Measurements from ENCODE around the gene GNAQ. TPM values are rescaled to one million over a fixed set of nuclear protein-coding genes. Genes with fewer than 3 reads are reported as not detected.
A peak's percentile ranks its signal among the peaks of the same experiment; 100 is the strongest.

Gene GNAQ
- total RNA-seq, 1 experiment from 2014 or later: 0.51 TPM

- Histone ChIP-seq H3K4me2 (ENCODE audit: low read length) (no peak overlapping the region), H3K27ac (ENCODE audit: low read length) (no peak overlapping the region), H2AFZ (ENCODE audit: low read length) (no peak overlapping the region), H3K36me3 (ENCODE audit: low read depth, low read length) (no peaks in the 10 kb centered on the region), H3K27me3 (ENCODE audit: low read length) (no peaks in the 10 kb centered on the region), H3K9me2 (replicated peaks; ENCODE audit: low read length) (no peaks in the 10 kb centered on the region), H3K79me2 (ENCODE audit: low read length) (no peaks in the 10 kb centered on the region), H4K20me1 (ENCODE audit: low read length) (no peaks in the 10 kb centered on the region), H3K4me1 (ENCODE audit: insufficient read depth, low read length) (peaks cover 7% of the 10 kb centered on the region), H3K9ac (ENCODE audit: low read length) (no peak overlapping the region), H3K9me3 (ENCODE audit: low read length) (no peaks in the 10 kb centered on the region), H3F3A (ENCODE audit: low read length, unreplicated experiment) (no peaks in the 10 kb centered on the region), H3K4me3 (ENCODE audit: low read length) (no peak overlapping the region)
- ATAC-seq (no peak), DNase-seq (no peak)
- TF ChIP-seq EZH2 (IDR thresholded peaks at IDR 0.05; ENCODE audit: low read length, unreplicated experiment): no peak
- TF ChIP-seq, protein P1, sequence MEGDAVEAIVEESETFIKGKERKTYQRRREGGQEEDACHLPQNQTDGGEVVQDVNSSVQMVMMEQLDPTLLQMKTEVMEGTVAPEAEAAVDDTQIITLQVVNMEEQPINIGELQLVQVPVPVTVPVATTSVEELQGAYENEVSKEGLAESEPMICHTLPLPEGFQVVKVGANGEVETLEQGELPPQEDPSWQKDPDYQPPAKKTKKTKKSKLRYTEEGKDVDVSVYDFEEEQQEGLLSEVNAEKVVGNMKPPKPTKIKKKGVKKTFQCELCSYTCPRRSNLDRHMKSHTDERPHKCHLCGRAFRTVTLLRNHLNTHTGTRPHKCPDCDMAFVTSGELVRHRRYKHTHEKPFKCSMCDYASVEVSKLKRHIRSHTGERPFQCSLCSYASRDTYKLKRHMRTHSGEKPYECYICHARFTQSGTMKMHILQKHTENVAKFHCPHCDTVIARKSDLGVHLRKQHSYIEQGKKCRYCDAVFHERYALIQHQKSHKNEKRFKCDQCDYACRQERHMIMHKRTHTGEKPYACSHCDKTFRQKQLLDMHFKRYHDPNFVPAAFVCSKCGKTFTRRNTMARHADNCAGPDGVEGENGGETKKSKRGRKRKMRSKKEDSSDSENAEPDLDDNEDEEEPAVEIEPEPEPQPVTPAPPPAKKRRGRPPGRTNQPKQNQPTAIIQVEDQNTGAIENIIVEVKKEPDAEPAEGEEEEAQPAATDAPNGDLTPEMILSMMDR (conservative IDR thresholded peaks at IDR 0.05; ENCODE audit: low read depth, low read length): no peak
- no peak for TF ChIP-seq EZH2phosphoT487 (IDR thresholded peaks at IDR 0.05; ENCODE audit: borderline replicate concordance, low read length)
- no TSS peak for BruUV-seq (replicated peaks)
- ChIA-PET POLR2A (ENCODE audit: unreplicated experiment) (no interaction called here), CTCF (no interaction called here)
- intact Hi-C loops (cut with micrococcal nuclease): loop anchor here (5.0 kb wide), 1 partner anchor 45 kb away; no protein-coding TSS in a partner anchor
These were observed 279.1 kb downstream of the GNAQ start for GRCh38 chr9:77752554-77752953.

DNA sequence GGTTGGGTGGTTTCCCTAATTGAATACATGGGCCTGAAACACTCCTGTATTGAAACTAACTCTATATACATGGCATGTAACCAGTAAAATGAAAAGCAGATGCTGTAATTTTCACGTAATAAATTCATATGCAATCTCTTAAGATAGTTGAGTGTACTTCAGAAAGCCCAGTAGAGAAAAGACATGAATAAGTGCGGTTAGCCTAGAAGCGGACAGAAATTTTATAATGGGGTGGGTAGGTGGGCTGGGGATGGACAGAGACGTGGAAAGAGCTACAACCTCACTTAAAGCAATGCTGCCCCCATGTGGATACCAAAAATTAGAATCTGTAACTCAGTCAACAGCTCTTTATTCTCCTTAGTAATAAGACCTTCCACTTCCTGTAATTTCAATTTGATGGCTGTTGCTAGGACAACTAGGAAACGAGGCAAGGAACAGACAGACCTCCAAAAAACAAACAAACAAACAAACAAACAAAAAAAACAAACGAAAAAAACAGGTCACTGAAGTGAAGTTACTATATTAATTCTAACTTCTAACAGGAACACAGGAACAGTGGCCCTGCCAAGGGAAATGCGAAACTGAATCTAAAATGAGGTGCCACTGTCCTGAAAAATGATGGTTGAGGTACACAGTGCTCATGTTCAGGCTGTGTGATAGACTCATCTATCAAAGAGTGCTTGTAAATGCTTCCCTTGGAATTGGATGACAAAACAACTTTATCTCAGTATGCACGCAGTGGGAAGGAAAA, 280.1 kb downstream of the GNAQ start:
- ChIA-PET CTCF (interaction anchor here (0.5 to 2.0 kb wide), 7 partner anchors 77 to 595 kb away, joined by 3 to 11 read pairs (median 5); no protein-coding TSS in a partner anchor), POLR2A (ENCODE audit: unreplicated experiment) (no interaction called here)
- BruUV-seq (replicated peaks): no TSS peak
- peaks cover 7% of the 10 kb centered on the region for H3K4me1 ChIP-seq (ENCODE audit: insufficient read depth, low read length)
- no peaks in the 10 kb centered on the region for H3K36me3 ChIP-seq (ENCODE audit: low read depth, low read length)
- DNase-seq (peak; percentile 75), ATAC-seq (peak; percentile 82)
- H2AFZ ChIP-seq (ENCODE audit: low read length): no peak overlapping the region
- H4K20me1 ChIP-seq (ENCODE audit: low read length): no peaks in the 10 kb centered on the region
- no peak overlapping the region for H3K9ac ChIP-seq (ENCODE audit: low read length)
- no peaks in the 10 kb centered on the region for H3F3A ChIP-seq (ENCODE audit: low read length, unreplicated experiment)
- no peak overlapping the region for H3K27ac ChIP-seq (ENCODE audit: low read length)
- intact Hi-C loops (cut with micrococcal nuclease): loop anchor here (1.0 to 5.0 kb wide), 8 partner anchors 44 to 318 kb away; no protein-coding TSS in a partner anchor
- H3K9me3 ChIP-seq (ENCODE audit: low read length): no peaks in the 10 kb centered on the region
- TF ChIP-seq EZH2phosphoT487 (IDR thresholded peaks at IDR 0.05; ENCODE audit: borderline replicate concordance, low read length): no peak
- TF ChIP-seq, protein P1 (conservative IDR thresholded peaks at IDR 0.05; ENCODE audit: low read depth, low read length): peak; percentile 76
- no peak overlapping the region for H3K4me3 ChIP-seq (ENCODE audit: low read length)
- no peaks in the 10 kb centered on the region for H3K27me3 ChIP-seq (ENCODE audit: low read length)
- no peaks in the 10 kb centered on the region for H3K9me2 ChIP-seq (replicated peaks; ENCODE audit: low read length)
- 0 out of 2 replicates have a peak overlapping the region, but pooled peaks have one; percentile 14 for H3K4me2 ChIP-seq (ENCODE audit: low read length)
- no peaks in the 10 kb centered on the region for H3K79me2 ChIP-seq (ENCODE audit: low read length)

GRCh38 chr9:77750981-77751340, 280.6 kb downstream of the GNAQ start:
- H3K27ac ChIP-seq (ENCODE audit: low read length): no peak overlapping the region
- no peak overlapping the region for H3K9ac ChIP-seq (ENCODE audit: low read length)
- BruUV-seq (replicated peaks): no TSS peak
- H3K4me2 ChIP-seq (ENCODE audit: low read length): 0 out of 2 replicates have a peak overlapping the region, but pooled peaks have one; percentile 14
- H3K9me2 ChIP-seq (replicated peaks; ENCODE audit: low read length): no peaks in the 10 kb centered on the region
- no peaks in the 10 kb centered on the region for H3K79me2 ChIP-seq (ENCODE audit: low read length)
- intact Hi-C loops (cut with micrococcal nuclease): loop anchor here (1.0 to 5.0 kb wide), 8 partner anchors 44 to 318 kb away; no protein-coding TSS in a partner anchor
- ATAC-seq (no peak), DNase-seq (no peak)
- H3K9me3 ChIP-seq (ENCODE audit: low read length): no peaks in the 10 kb centered on the region
- ChIA-PET POLR2A (ENCODE audit: unreplicated experiment) (no interaction called here), CTCF (interaction anchor here (0.5 to 2.0 kb wide), 4 partner anchors 77 to 557 kb away, joined by 5 to 11 read pairs (median 8); no protein-coding TSS in a partner anchor)
- no peak for TF ChIP-seq EZH2phosphoT487 (IDR thresholded peaks at IDR 0.05; ENCODE audit: borderline replicate concordance, low read length)
- no peak for TF ChIP-seq EZH2 (IDR thresholded peaks at IDR 0.05; ENCODE audit: low read length, unreplicated experiment)
- TF ChIP-seq, protein P1 (conservative IDR thresholded peaks at IDR 0.05; ENCODE audit: low read depth, low read length): no peak
- H3K27me3 ChIP-seq (ENCODE audit: low read length): no peaks in the 10 kb centered on the region
- no peaks in the 10 kb centered on the region for H4K20me1 ChIP-seq (ENCODE audit: low read length)
- no peaks in the 10 kb centered on the region for H3K36me3 ChIP-seq (ENCODE audit: low read depth, low read length)
- peaks cover 7% of the 10 kb centered on the region for H3K4me1 ChIP-seq (ENCODE audit: insufficient read depth, low read length)
- H3K4me3 ChIP-seq (ENCODE audit: low read length): no peak overlapping the region
- no peak overlapping the region for H2AFZ ChIP-seq (ENCODE audit: low read length)
- no peaks in the 10 kb centered on the region for H3F3A ChIP-seq (ENCODE audit: low read length, unreplicated experiment)
